Measurements from ENCODE around the gene PPFIA2. TPM values are rescaled to one million over a fixed set of nuclear protein-coding genes. Genes with fewer than 3 reads are reported as not detected.

Gene PPFIA2
- total RNA-seq, 4 donors from 2014 or later = 1.7 to 3.9 (median 2.0) TPM

GRCh38 chr12:81722004-81722403 lies 37.1 kb downstream of the PPFIA2 start:
- intact Hi-C loops (cut with DNase I) = no loop called here
- 44 to 55% methylated on average over 1 of the region's 1 CpG for WGBS, 2 donors
- no peak for DNase-seq
- no peak overlapping the region for H3K4me3 ChIP-seq (replicated peaks in 1 of 3)
- H3K27me3 ChIP-seq = no peaks in the 10 kb centered on the region
- H3K27ac ChIP-seq = no peak overlapping the region
- no peaks in the 10 kb centered on the region for H3K4me1 ChIP-seq
- TF ChIP-seq POLR2A (IDR thresholded peaks at IDR 0.05) (no peak), CTCF (IDR thresholded peaks at IDR 0.05) (no peak)
- no peaks in the 10 kb centered on the region for H3K36me3 ChIP-seq
- H3K9me3 ChIP-seq = no peaks in the 10 kb centered on the region

GRCh38 chr12:81718616-81719015 lies 40.5 kb downstream of the PPFIA2 start:
- DNase-seq = no peak
- intact Hi-C loops (cut with DNase I) = no loop called here
- Histone ChIP-seq H3K4me1 (no peaks in the 10 kb centered on the region), H3K9me3 (no peaks in the 10 kb centered on the region), H3K4me3 (replicated peaks in 1 of 3) (no peak overlapping the region), H3K27me3 (no peaks in the 10 kb centered on the region), H3K36me3 (no peaks in the 10 kb centered on the region), H3K27ac (no peak overlapping the region)
- TF ChIP-seq CTCF (IDR thresholded peaks at IDR 0.05) (no peak), POLR2A (IDR thresholded peaks at IDR 0.05) (no peak)
- WGBS, 2 donors = 42 to 54% methylated on average over 2 of the region's 2 CpGs

GRCh38 chr12:81712536-81712935 lies 46.6 kb downstream of the PPFIA2 start:
- Histone ChIP-seq H3K36me3 (no peaks in the 10 kb centered on the region), H3K27me3 (no peaks in the 10 kb centered on the region), H3K4me1 (no peaks in the 10 kb centered on the region), H3K27ac (no peak overlapping the region), H3K4me3 (replicated peaks in 1 of 3) (no peak overlapping the region), H3K9me3 (no peaks in the 10 kb centered on the region)
- TF ChIP-seq POLR2A (IDR thresholded peaks at IDR 0.05) = no peak
- TF ChIP-seq CTCF (IDR thresholded peaks at IDR 0.05) = no peak
- no peak for DNase-seq
- intact Hi-C loops (cut with DNase I) = no loop called here
- WGBS, 2 donors = 85 to 89% methylated on average over 3 of the region's 3 CpGs

GRCh38 chr12:81705586-81705985 lies 53.6 kb downstream of the PPFIA2 start:
- DNase-seq = no peak
- H3K27me3 ChIP-seq = no peaks in the 10 kb centered on the region
- no peaks in the 10 kb centered on the region for H3K4me1 ChIP-seq
- H3K36me3 ChIP-seq = no peaks in the 10 kb centered on the region
- H3K9me3 ChIP-seq = no peaks in the 10 kb centered on the region
- TF ChIP-seq POLR2A (IDR thresholded peaks at IDR 0.05) = no peak
- TF ChIP-seq CTCF (IDR thresholded peaks at IDR 0.05) = no peak
- intact Hi-C loops (cut with DNase I) = no loop called here
- no peak overlapping the region for H3K27ac ChIP-seq
- WGBS, 2 donors = 75 to 77% methylated on average over 1 of the region's 1 CpG
- no peak overlapping the region for H3K4me3 ChIP-seq (replicated peaks in 1 of 3)

GRCh38 chr12:81699551-81699950 lies 59.6 kb downstream of the PPFIA2 start:
- no peak for DNase-seq
- no peak for TF ChIP-seq POLR2A (IDR thresholded peaks at IDR 0.05)
- no peak for TF ChIP-seq CTCF (IDR thresholded peaks at IDR 0.05)
- Histone ChIP-seq H3K9me3 (no peaks in the 10 kb centered on the region), H3K36me3 (no peaks in the 10 kb centered on the region), H3K27me3 (no peaks in the 10 kb centered on the region), H3K27ac (no peak overlapping the region), H3K4me1 (no peaks in the 10 kb centered on the region), H3K4me3 (replicated peaks in 1 of 3) (no peak overlapping the region)
- intact Hi-C loops (cut with DNase I) = no loop called here
